GM04504 (cell line): ENCODE data around the gene WFDC5.
A peak's percentile ranks its signal among the peaks of the same experiment; 100 is the strongest.
"Not testable (repeated sequence)": the region's sequence is repeated elsewhere in the genome, so short reads cannot be mapped to it uniquely, and the experiment has no call there.

Experiments
- DNase-seq: peaks from one replicate; pipeline ENCODE4 v3.0.0-alpha.2; 2012; ENCODE audit warnings: low read depth

WFDC5 gene

DNA sequence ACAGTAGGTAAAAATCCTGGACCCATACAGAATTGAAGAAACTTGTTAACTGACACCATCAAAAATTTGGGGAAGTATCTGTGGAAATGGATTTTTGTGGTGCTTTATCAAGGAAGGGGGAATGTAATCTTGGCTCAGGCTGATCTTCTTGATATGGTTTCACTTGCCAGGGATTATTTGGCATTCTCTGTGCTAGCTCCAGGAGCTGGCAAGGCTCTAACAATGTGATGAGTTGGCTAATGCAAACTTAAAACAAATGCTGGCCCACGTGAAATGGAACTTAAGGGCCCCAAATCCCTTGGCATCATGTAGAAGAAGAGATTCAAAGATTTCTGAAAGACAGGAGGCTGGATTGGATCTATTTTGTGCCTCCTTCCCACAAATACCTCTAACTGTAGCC is 27.2 kb downstream of the WFDC5 start:
- no peak for DNase-seq

DNA sequence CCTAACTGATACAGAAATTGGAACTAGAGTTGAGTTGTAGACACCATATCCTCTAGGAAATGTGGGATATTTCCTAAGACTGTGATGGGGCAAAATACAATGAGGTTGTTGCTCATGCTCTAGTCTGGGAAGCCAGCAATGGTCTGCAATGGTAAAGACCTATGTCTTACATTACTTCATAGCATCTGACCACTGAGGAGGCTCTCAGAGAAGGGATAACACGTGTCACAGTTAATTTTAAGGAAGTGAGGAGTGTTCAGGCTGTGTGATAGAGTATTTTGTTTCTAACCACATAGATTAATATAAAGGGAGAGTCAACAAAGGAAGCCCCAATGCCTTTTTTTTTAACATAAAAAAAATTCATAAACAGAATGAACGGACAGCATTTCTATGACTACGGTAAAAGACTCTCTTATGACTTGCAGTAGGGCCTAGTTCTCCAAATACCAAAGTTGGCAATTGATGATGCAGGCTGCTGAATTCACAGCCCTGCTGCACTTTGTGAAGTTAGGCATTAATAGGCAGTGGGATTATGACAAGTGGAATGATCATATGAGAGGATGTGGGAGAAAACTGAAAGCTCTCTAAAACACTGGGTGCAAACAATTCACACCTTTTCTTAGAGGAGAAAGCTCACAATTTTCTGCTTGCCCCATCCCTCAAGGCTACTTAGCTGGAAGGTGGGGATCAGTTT is 27.7 kb downstream of the WFDC5 start:
- no peak for DNase-seq

DNA sequence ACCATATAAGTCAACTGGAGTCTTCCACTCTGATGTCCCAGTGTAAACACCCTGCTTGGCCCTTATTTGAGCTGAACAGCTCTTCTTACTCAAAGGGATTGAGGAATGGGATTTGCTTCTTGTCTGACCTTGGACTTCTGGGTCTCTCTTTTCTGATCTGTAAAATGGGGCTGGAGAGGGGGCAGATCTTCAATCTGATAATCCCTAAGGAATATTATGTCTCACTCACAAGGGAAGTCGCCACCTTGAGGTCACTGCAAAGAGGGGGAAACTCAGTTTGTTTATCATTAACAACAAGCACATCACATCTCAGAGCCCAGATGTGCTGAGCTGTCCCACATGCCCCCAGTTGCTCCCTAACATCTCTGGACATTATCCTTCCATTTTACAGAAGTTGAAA is 29.1 kb downstream of the WFDC5 start:
- DNase-seq = no peak

DNA sequence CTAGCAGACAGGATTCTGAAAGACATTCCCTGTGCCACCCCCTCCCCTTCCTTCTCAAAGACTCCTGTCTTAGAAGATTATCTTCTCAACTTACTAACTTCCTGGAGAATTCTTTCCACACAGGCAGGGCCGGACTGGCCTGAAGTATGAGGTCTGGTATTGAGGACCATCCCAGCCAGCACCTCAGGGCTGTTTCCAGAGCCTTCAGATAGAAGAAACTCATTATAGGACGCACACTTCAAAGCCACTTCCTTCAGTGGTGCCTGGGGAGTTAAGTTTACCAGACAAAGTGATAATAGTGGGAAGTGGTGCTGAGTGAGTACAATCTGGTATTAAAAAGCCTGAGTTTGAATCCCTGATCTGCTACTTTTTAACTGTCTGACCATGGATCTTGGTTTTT is 29.7 kb downstream of the WFDC5 start:
- DNase-seq = no peak

DNA sequence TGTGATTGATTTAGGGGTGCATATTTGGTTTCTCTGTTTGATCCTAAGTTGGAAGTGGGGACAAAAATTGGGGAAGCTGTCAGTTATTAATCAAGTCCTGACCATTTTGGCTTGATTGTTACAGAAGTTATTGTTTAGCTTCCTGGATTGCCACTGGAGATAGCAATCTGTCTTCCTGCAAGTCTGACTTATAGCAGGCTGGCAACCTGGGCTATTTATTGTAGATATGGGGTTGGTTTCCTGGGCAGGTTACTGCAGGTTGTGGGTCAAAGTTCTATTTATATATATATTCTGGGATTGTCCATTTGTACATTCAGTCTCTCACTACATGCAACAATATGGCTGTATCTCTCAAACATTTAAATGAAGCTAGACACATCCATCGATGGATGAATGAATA is 31.8 kb downstream of the WFDC5 start:
- no peak for DNase-seq

DNA sequence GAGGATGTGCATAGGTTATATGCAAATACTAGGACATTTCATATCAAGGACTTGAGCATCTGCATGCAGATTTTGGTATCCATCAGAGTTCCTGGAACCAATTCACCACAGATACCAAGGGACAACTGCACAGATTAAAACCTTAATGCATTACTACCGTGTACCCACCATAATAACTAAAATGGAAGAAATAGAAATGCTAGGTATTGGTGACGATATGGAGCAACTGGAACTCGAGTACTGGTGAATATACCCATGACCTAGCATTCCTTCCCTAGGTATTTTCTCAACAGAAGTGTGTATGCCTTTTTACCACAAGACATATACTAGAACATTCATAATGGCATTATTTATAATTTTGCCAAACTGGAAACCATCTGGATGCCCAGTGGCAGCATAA is 32.5 kb downstream of the WFDC5 start:
- no peak for DNase-seq

DNA sequence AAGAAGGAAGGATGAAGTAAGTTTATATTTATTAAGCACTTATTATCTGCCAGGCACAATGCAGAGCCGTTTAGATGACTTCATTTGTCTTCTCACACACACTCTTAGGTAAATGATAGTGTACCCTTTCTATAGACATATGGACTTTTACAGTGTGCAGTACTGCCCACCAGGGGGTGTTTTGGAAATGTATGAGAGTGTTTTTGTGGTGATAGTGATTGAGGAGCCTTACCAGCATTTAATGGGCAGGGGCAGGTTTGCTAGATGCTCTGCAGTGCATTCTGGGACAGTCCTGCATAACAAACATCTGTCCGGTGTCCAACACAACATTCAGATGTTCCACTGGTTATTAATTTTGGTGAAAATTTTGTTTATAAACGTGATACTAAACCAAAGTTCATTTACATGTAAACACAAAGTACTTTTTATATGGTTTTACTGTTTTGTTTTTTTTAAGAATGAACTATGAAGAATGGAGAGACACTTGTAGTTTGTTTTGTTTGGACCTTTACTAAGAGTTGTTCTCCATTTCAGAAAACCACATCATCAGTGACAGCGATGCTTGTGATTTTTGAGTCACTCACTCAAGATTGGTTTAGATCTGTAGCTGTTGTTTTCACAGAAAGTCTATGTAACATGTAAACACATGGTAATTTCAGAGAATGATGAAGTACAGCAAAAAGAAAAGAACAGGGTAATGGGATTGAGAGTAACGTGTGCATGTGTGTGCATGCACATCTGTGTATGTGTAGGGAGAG is 33.9 kb downstream of the WFDC5 start:
- DNase-seq = no peak

DNA sequence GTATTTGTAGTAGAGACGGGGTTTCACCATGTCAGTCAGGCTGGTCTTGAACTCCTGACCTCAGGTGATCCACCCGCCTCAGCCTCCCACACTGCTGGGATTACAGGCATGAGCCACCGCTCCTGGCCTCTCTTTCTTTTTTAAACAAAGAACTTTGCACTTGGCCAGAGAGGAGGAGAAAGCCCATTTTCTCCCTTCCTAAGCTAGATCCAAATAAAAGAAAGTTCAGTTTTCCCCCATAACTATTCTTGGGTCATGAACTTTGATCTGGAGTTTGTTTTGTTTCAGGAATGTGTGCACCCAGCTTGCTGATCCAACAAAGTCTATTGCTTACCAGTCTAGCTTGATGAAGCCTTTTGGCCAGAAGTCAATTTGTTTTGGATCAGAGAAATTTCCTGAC is 37.4 kb downstream of the WFDC5 start:
- no peak for DNase-seq

DNA sequence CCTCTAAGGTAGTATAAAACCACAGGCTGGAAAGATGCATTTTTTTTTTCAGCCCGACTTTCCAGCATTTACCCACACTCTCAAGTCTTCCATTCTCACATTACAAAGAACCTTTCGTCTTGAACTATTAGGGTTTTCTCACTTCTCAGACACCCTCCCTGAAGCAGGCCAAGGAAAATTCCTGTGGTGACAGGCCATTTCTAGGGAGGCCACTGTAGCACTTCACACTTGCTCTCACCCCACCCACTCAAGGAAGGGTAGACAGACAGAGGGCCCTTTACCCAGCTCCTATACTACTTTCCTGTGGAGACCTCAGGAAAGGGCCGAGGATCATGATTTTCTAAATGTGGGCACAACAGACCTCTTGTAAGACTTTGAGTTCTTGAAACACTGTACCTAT is 41.8 kb downstream of the WFDC5 start:
- no peak for DNase-seq

DNA sequence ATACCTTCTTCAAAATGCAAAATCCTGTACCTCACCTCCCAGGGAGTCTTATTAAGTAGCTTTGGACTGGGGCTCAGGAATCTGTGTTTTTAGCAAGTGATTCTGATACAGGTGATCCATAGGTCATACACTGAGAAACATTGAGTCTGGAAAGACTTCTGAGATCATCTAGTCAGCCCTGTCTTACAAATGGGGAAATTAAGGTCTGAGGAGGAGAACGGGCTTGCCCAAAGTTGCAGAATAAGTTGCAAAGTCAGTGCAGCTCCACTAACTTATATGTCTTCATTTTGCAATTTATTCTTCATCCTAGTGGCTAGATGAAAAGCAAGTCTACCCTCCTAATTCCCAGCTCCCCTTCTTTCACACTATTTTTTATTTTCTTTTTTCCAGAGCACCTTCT is 42.9 kb downstream of the WFDC5 start:
- no peak for DNase-seq

DNA sequence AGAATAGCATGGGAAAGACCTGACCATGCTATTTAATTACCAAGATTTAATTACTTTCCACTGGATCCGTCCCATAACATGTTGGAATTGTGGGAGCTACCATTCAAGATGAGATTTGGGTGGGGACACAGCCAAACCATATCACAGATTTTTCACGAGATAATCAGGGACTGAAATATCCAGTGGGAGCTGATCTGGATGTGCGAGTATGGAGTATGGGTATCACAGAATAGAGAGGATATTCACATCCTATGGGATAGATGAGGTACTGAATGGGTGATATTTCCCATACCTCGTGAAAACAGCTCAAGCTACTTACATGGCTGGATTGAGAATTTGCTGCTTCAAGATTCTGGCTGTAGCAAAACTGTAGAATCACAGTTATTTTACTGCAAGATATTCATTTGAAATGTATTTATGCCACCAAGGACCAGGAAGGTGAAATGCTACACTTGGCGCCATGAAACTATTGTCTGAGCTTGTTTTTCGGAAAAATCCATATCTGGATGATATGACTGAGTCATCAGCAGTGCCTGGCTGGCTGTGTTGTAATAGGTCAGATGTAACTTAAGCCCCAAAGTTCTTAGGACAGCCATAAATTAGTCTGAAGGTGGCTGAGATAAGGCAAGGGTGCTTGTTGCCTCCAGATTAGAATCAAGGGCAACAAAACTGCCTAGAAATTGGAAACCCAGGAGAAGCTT is 43.9 kb downstream of the WFDC5 start:
- DNase-seq = no peak

DNA sequence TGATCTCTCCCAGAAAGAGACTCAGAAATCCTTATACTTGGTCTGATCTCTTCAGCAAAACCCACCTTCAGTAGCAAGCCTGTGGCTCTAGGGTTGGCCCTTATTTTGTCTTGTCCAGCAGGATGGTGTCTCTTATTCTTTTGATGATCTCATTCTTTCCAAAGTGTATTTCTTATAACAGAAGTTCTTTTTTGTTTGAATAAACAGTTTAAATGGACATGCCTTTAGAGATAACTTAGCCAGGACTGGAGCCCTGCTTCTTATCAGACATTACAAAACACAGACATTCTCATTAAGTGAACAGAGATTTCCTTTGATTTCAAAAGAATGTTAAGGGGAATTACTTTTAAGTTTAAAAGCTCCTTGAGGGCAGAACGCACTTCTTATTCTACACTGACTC is 45.7 kb downstream of the WFDC5 start:
- no peak for DNase-seq

DNA sequence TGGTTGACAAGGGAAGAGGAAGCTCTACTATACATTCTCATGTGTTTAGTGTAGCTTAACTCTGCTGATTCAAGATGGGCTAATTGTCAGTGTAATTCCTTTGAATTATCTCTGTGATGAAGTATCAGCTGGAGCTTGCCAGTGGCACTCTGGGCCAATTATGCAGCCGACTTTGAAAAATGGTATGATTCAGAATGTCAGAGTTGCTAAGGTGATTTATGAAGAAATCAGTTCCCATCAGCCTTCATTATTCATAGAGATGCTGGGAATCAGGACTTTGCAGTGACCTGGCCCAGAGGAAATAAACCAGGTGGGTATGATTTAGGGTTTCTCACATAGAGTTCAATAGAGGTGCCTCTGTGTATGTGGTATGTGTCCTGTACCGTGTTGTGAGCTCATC is 47.4 kb downstream of the WFDC5 start:
- DNase-seq = peak; percentile 25

DNA sequence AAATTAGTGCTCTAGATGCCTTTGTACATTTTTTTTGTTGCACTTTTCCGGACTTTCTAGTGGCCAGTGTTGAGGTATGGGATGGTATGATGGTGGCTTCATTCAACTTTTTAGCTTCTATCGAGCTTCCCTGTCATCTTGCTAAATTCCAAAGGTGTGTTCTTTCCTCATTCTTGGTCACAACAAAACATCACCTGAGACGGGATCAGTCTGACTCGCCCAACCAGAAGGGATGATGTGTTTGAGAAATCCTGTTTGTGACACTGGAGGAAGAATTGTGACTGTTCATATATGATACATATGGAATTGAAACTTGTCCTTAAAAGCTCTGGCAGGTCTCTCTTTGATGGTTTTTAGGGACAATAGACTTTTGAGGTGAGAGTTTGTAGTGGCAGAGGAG is 47.9 kb downstream of the WFDC5 start:
- no peak for DNase-seq

DNA sequence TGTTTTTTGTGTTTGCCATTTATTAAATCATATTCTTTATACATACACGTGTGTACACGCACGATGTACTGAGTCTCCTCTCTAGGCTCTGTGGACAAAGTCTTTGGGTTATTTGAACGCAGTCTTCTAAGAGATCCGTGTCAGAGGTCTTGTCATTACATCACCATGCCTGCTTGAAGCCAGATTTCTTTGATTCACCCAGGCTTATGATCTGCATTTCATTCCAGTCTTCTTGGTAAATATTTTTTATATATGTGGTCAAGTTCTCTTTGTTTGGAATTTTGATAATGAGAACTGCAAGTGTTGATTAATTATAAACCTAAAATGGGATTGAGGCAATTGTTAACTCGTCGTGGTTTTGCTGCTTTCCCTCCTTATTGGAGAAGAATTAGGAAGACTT is 48.6 kb downstream of the WFDC5 start:
- no peak for DNase-seq

DNA sequence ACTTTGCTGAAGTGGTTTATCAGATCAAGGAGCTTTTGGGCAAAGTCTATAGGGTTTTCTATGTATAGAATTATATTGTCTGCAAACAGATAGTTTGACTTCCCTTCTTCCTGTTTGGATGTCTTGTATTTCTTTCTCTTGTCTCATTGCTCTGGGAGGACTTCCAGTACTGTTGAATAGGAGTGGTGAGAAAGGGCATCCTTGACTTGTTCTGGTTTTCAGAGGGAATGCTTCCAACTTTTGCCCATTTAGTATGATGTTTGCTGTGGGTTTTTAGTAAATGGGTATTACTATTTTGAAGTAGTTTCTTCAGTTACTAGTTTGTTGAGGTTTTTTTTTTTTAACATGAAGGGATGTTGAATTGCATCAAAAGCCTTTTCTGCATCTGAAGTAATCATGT is 50.2 kb downstream of the WFDC5 start:
- DNase-seq = no peak

DNA sequence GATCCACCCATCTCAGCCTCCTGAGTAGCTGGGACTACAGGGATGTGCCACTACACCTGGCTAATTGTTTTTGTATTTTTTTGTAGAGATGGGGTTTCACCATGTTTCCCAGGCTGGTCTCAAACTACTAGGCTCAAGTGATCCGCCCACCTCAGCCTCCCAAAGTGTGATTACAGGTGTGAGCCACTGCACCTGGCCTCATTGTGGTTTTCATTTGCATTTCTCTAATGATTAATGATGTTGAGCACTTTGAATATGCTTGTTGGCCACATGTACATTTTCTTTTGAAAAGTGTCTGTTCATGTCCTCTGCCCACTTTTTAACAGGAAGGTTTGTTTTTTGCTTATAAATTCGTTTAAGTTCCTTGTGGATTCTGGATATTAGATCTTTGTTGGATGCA is 51.9 kb downstream of the WFDC5 start:
- DNase-seq = not testable (repeated sequence)

DNA sequence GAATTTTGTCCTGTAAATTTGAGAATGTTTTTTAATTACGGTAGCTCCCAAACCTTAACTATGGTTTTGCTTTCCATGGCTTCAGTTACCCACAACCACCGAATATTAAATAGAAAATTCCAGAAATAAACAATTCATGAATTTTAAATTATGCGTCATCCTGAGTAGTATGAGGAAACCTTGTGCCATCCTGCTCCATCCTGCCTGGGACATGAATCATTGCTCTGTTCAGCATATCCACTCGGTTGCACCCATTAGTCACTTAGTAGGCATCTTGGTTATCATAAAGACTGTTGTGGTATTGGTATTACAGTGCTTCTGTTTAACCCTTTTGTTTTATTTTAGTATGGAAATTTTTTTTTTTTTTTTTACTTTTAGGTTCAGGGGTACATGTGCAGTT is 53.7 kb downstream of the WFDC5 start:
- peak; percentile 49 for DNase-seq

DNA sequence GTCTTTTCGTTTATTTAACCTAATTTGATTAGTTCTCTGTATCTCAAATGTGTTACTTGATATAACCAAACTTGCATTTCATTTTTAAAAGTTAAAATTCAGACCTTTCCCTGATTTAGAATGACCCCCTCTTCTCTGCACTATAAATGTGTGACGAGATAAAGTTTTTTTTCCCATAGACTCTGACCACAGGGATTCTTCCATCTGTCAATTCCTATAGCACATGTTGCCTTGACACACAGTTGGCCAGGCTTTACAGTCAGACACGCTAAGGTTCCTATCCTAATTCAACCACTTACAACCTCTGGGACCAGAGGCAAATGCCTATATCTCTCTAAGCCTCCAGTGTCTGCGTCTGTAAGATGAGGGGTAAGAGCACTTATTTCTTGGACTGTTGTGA is 54.7 kb downstream of the WFDC5 start:
- DNase-seq = no peak
